HG02852 (cell line): Measurements from ENCODE around the gene PCARE.

ENCODE experiments used
- ATAC-seq: cut with Tn5 transposase; IDR thresholded peaks from one replicate; pipeline ENCODE4 v1.9.1; 2021; ENCODE audit warnings: mild to moderate bottlenecking, moderate library complexity; ENCODE audit not compliant: unreplicated experiment

The PCARE gene

DNA sequence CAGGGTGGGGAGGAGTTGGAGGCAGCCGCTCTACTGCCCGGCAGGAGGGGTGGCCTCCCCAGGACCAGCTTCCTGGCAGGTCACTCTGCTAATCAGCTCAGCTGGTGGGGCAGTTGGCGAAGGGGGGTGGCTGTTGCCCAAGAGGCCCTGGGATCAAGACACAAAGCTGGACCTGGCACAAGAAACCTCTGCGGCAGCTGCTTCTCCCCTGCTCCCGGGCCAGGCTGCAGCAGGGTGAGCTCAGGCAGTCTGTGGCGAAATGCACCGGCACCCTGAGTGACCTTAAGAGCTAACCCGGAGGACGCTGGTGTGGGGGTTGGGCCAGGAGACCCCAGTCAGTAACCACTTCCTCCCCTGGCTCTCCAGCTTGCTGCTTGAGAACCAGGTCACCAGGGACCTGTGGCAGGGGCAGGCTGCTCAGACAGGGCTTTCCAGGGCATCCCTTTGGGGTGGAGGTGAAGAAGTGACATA is 62.1 kb downstream of the PCARE start:
- no peak for ATAC-seq
